C4-2B (cell line): Measurements from ENCODE around the gene OSBPL1A.

ENCODE experiments used
- ZFX ChIP-seq: fragments of 450-650 bp; IDR thresholded peaks from 2 replicates; pipeline ENCODE4 v1.6.1; 2017
- TF ChIP-seq, protein P1 (sequence below): fragments of 450-650 bp; conservative IDR thresholded peaks from 2 replicates; pipeline ENCODE4 v1.5.1; 2017; ENCODE audit warnings: mild to moderate bottlenecking

- TF ChIP-seq, protein P1, sequence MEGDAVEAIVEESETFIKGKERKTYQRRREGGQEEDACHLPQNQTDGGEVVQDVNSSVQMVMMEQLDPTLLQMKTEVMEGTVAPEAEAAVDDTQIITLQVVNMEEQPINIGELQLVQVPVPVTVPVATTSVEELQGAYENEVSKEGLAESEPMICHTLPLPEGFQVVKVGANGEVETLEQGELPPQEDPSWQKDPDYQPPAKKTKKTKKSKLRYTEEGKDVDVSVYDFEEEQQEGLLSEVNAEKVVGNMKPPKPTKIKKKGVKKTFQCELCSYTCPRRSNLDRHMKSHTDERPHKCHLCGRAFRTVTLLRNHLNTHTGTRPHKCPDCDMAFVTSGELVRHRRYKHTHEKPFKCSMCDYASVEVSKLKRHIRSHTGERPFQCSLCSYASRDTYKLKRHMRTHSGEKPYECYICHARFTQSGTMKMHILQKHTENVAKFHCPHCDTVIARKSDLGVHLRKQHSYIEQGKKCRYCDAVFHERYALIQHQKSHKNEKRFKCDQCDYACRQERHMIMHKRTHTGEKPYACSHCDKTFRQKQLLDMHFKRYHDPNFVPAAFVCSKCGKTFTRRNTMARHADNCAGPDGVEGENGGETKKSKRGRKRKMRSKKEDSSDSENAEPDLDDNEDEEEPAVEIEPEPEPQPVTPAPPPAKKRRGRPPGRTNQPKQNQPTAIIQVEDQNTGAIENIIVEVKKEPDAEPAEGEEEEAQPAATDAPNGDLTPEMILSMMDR = no peak
- no peak for TF ChIP-seq ZFX
These were observed 19.9 kb upstream of the OSBPL1A start for GRCh38 chr18:24417480-24417879.
